GM21825 (cell line): ENCODE data around the gene SMIM11.
"Not testable (repeated sequence)": the region's sequence is repeated elsewhere in the genome, so short reads cannot be mapped to it uniquely, and the experiment has no call there.

Source experiments
- ATAC-seq: cut with Tn5 transposase; IDR thresholded peaks from one replicate; pipeline ENCODE4 v1.9.1; 2021; ENCODE audit warnings: mild to moderate bottlenecking, moderate library complexity; ENCODE audit not compliant: unreplicated experiment

The SMIM11 gene

DNA sequence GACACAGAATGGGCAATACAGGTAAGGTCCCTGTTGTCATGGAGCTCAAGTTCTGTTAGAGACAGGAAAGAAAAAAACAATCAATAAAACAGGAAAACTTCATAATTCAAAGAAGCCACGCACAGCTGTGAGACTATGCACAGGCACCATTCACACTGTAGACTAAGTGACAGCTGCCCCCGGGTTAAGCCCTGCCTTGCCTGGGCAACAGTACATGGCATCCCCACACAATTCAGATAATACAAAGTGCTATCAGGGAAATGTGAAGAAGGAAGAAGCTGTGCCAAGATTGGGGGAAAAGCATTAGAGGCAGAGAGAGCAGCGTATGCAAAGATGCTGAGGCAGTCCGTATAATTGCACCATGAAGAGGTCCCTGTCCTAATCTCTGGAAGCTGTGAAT lies 20.5 kb upstream of the SMIM11 start:
- no peak for ATAC-seq

DNA sequence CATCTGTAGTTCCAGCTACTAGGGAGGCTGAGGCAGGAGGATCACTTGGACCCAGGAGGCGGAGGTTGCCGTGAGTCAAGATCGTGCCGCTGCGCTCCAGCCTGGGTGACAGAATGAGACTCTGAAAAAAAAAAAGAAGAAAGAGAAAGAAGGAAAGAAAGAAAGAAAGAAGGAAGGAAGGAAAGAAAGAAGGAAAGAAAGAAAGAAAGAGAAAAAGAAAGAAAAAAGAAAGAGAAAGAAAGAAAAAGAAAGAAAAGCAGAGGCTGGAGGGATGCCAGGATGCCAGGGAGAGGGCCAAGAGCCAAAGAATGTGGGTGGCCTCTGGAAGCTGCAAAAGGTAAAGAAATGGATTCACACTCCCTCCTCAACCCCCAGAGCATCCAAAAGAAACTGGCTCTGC lies 19.7 kb upstream of the SMIM11 start:
- ATAC-seq: no peak

DNA sequence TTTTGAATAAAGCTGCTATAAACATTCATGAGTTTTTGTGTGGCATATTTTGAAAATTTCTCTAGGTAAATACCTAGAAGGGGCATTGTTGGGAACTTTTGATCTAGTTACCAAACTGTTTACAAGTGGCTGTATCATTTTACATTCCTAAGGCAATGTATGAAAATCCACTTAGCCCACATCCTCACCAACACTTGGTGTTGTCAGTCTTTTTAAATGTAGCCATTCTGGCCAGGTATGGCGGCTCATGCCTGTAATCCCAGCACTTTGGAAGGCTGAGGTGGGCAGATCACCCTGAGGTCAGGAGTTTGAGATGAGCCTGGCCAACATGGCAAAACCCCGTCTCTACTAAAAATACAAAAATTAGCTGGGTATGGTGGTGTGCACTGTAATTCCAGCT lies 17.4 kb upstream of the SMIM11 start:
- no peak for ATAC-seq

DNA sequence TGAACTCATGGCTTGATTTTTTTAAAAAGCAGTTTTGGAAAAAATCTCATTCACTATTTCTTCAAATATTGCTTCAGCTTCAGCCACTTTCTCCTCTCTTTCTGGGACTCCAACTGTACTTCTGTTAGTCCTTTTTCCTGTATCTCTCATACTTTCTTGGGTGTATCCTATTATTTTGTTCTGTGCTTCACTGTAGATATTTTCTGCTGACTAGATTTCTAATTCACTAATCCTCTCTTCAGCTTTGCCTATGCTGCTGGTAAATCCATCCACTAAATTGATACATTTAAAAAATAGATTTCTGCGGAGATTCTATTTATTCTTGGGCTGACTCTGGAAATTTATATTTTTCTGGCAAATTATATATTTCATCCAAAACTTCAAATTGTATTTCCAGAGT lies 16.4 kb upstream of the SMIM11 start:
- no peak for ATAC-seq

DNA sequence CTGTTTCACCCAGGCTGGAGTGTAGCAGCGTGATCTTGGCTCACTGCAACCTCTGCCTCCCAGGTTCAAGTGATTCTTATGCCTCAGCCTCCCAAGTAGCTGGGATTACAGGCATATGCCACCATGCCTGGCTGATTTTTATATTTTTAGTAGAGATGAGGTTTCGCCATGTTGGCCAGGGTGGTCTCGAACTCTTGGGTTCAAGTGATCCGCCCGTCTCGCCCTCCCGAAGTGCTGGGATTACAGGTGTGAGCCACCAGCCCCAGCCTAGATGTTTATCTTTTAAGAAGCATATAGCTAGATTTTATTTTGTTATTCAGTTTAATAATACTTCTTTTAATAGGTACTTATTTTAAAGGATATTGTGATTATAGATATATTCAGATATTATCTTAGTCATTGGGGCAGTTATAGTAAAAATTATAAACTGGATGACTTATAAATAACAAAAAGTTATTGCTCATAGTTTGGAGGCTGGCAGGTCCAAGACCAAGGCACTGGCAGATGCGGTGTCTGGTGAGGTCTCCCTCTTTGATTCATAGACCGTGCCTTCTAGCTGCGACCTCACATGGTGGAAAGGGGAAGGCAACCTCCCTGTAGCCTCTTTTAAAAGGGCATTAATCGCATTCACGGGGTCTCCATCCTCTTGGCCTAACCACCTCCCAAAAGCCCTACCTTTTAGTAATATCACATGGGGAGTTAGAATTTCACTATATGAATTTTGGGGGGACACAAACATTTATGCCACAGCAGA lies 14.6 kb upstream of the SMIM11 start:
- ATAC-seq: no peak

DNA sequence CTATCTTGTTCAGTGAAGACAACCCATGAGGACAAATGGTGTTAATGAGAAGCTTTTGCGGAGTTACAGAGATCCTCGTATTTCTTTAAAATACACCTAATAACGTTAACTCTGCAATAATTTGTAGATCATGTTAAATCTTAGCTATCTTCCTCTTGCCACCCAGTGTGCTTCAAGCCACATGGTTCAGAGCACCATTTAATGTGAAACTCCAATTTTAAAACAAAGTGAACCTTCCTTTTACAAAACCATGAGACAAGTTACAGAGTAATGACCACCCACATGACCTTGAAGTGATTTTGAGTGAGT lies 13.2 kb upstream of the SMIM11 start:
- ATAC-seq: no peak

DNA sequence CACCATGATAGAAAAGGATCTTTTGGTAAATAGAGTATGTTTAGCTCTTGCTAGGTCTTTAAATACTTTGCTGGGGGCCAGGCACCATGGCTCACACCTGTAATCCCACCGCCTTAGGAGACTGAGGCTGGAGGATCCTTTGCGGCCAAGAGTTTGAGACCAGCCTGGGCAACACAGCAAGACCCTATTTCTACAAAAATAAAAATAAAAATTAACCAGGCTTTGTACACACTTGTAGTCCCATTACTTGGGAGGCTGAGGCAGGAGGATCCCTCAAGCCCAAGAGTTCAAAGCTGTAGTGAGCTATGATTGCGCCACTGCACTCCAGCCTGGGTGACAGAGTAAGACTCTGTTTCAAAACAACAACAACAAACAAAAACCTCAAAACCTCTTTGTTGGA lies 12.6 kb upstream of the SMIM11 start:
- ATAC-seq: no peak

DNA sequence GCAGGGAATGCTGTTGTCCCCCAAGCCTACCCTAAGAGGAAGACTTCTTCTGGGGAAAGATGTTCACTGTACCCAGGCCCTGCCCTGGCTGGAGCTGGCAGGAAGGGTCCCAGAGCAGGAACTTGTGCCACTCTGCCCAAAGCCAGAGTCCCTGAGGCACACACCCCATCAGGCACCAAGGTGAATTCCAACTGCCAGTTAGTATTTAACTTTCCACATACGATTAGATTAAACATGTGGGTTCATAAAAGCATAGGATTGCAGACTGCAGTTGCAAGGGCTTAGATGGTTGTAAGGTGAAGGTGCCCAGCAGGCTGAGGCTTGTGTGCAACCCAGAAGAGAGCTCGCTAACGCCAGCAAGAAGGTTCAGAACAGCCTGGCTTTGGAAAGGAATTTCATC lies 11.6 kb upstream of the SMIM11 start, which contains the start of gene KCNE2:
TSS of gene KCNE2 (plus strand) at position 274 of the 400 bp plus-strand sequence. CDS start 6,473 bp downstream, outside the sequence.
- ATAC-seq: no peak

DNA sequence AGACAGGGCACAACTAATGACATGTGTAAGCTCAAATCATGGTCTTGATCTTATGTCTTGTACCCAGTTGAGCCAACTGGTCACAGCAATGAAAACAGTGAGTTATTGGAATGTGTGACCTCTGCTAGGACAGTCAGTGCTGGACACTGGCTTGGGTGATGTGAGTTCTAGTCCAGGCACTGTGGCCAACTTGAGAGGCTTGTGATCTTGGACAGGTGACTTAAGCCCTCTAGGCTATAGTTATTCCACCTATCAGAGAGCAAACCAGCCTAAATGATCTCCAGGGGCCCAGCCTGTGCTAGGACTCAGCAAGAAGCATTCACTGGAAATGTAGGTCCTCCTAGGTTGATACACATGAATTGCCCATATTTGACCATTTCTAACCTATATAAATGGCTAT lies 10.4 kb upstream of the SMIM11 start:
- ATAC-seq: no peak

DNA sequence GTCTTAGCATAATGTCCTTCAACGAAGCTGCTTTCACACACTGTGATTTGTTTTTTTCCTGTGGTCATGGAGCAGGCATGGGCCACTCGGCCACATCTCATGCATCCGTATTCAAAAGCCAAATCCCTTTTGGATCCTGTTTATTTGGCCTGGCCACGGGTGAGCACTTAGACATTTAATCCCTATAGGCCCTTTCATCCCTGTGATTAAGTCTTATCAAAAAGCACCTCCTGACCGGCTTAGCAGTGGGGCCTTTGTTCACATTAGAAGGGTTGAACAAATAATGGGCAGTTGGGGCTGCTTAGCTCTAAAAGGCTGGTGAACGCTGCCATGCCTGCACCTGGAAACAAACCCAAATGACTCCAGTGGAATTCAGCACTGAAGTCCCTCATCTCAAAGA lies 9.5 kb upstream of the SMIM11 start:
- no peak for ATAC-seq

DNA sequence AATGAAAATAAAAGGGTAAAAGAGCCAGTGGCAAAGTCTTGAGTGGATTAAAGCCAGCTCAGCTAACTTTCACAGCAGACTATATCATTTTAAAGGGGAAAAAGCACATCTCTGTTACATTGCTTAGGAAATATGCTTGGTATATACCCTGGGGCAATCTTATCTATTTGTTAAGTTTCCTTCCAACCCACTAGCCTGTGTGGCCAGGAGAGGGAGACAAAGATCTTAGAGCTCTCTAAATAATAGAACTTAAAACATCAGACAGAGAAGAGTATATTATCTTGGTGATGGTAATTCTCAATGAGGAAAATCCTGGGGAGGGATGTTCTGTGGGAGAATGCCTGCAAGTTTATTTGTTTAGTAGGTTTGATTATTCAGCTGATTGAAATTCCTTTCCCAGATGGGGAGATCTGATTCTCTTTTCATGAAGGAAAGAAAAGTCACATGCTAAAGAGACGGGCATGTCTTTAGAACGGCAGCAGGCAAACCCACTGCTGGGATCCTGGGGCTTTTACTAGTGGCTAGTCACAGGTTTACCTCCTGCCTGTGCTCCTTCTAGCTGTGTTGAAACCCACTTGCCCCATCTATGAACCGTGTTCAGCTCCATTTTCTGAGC lies 7.9 kb upstream of the SMIM11 start:
- ATAC-seq: no peak

DNA sequence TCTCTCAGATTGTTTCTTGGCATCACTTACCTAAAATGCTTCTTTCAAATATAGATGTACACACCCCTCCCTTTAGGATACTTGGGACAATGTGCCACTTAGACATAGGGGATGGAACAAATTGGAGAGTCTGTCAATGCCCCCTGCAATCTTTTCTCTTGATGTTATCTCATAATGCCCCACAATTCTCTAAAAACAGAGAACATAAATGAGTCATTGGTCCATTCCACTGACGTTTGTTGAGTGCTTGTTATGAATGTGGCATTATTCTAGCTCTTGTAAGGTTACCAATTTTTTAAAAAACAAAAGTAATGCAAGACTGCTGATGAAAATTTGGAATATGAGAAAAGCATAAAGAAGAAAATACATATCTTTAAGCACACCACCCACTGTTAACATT lies 5.6 kb upstream of the SMIM11 start:
- no peak for ATAC-seq

DNA sequence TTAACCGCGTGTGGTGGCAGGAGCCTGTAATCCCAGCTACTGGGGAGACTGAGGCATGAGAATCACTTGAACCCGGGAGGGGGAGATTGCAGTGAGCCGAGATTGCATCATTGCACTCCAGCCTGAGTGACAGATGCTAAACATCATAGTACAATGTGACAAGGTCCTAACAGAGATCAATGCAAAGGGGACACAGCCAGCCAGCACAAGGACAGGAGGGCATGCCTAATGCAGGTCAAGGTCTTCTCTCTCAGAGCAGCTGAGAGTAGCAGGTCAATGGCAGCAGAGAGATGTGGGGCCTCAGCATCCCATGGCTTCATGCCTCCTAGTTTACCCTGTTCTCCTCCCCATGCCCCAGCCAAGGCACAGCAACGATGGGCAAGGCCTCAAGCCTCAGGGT lies 3.0 kb upstream of the SMIM11 start:
- no peak for ATAC-seq

DNA sequence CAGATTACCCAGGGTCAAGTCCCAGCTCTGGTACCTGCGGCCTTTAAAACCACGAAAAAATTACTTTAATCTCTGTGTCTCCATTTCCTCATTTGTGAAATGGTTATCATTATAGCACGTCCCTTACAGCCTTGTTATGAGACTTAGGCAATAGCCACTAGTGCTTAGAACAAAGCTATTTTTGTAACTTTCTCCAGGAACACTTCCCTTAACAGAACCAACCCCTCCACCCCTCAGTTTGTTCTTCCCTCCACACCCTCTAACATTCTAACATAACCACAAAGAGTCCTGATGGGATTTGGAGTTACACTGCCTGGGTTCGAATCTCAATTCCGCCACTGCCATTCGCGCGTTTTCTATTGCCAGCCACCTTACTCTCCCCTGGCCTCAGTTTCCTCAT lies 845 bp upstream of the SMIM11 start:
- ATAC-seq: not testable (repeated sequence)

DNA sequence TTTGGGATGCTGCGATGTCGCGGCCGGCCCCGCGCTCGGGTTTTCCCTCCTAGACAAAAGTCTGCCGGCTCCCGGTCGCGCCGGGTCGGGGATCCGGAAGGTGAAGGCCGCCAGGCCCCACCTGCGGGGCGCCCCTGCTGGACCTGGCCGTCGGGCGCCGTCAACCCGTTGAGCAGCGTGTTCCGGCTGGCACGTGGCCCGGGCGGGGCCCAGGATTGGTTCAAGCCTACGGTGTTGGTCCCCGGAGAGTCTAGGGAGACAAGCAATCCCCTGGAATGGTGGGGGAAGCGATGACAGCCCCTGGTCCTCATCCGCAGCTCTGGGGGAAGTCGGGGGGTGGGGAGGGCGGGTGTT lies 289 bp downstream of the SMIM11 start:
- peak; percentile 61 for ATAC-seq

DNA sequence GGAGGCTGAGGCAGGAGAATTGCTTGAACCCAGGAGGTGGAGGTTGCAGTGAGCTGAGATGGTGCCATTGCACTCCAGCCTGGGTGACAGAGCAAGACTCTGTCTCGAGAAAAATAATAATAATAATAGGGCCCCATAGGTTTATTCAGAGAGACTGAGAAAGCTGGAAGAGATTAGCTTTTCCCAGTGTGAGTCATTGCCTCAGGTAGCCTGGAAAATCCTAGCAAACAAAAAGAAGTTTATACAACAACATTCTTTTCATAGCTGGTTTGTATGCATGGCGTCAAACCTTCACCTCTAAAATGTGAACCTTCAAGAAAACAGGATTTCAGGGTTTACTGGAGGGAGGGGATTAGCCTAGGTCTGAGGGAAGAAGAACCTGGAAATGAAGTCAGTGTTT lies 7.8 kb downstream of the SMIM11 start:
- not testable (repeated sequence) for ATAC-seq

DNA sequence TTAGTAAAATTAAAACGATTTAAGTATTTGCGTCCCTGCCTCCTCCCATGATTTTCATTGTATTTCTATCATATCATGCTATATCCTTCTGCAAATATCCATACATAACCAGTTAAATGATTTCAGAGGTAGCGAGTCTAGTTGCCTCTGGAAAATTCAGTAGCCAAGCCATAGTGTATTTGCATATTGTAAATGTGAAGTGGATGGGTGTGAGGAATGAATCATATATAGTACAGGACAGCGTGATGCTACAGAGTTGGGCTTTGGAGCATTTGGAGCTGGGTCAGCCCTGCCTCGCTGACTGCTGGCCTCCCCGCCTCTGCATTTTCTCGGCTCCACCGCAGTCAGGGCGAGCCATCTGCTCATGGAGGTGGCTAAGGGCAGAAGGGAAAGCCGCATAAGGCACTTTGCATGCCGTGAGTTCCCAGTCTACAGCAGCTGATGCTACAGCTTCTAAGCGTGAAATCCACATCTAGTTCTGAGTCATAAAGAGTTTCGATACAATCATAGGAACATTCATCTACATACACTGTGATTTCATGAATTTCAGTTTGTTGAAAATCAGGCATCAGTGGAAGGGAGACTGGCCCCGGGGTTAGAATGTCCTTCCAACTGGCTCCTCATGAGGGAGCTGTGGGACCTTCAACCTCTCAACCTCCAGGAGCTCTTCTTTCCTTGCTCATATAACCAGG lies 8.6 kb downstream of the SMIM11 start:
- peak; percentile 68 for ATAC-seq

DNA sequence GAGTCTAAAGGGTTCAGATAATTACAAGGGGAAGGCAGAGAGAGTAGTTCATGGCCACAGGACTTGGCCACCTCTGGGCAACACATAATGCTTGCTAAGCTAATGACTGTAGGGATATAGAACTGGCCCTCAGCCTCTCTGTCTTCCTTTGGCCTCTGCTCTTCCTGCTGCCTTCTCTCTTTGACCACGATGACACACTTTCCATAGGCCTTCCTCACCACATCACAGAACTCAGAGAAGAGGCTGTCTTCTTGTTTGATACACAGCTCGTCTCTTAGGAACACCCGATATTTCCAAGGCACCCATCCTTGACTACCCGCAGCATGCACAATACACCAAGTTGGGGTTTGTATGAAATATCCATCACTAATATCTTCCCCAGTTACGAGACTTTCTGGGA lies 25.2 kb downstream of the SMIM11 start:
- ATAC-seq: not testable (repeated sequence)

DNA sequence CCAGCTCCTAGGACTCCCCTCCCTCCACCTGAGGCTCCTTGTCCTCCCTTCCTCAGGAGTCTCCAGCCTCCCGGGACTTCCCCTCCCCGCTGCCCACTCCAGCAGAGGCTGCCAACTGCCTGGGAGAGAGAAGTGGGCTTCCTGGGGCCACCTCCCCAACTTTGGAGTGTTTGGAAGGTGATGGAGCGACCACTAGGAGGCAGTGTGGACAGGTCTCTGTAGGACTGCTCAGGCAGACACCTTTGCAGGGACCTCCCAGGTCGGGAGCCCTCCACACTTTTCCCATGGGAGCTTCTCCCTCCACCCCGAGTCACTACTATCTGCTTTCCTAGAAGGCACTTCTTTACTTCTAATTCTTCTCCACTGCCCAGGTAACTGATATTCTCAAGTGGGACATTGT lies 29.4 kb downstream of the SMIM11 start:
- ATAC-seq: not testable (repeated sequence)

DNA sequence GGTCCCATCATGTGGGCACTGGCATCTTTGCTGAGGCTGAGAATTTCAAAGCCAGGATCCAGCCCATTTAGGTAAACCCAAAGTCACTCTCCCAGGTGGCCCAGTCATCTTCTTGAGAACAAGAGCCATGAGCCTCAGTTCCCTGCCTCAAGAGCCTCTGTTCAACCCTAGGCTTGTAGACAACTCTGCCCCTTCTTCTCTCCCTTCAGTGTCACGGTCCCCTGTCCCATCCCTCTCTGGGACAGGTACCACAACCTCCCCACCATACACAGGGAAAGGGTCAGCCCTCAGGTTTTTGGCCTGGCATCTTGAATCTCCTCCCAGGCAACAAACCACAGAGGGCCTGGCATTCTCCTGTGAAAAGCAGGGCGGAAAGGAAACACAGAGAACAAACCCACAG lies 30.4 kb downstream of the SMIM11 start:
- ATAC-seq: not testable (repeated sequence)

DNA sequence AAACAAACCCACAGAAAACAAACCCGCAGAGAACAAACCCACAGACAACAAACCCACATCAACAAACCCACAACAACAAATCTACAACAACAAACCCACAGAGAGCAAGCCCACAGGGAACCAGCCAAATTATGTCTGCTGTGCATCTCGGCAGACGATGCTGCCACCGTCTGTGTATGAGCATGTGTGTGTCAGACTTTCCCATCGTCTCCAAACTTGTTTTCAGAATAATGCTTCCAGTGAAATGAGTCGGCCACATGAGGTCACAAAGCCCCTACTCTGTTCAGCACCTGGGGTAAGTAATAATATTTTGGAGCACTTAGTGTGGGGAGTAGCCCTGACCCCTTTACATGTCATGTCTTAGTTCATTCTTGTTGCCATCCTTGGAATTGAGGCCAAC lies 30.8 kb downstream of the SMIM11 start:
- ATAC-seq: not testable (repeated sequence)

DNA sequence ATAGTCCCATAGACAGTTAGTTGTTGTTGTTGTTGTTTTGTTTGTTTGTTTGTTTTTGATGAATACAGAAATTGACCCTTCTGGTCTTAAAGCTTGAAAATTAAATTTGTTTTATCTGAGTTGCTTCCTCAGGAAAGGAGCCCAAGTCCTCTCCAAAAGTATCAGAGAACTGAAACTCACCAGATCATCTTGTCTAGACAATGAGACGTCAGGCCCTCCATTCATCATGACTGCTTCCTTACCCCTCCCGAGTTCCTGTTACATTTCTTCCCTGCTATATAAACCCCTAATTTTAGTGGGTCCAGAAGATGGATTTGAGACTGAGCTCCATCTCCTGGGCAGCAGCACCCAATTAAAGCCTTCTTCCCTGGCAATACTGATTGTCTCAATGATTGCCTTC lies 31.4 kb downstream of the SMIM11 start:
- ATAC-seq: not testable (repeated sequence)
